Measurements from ENCODE around the gene JAKMIP1. TPM values are rescaled to one million over a fixed set of nuclear protein-coding genes. Genes with fewer than 3 reads are reported as not detected.

The JAKMIP1 gene
- total and polyA plus RNA-seq, 4 donors, result 0.08 to 0.46 (median 0.22) TPM

DNA sequence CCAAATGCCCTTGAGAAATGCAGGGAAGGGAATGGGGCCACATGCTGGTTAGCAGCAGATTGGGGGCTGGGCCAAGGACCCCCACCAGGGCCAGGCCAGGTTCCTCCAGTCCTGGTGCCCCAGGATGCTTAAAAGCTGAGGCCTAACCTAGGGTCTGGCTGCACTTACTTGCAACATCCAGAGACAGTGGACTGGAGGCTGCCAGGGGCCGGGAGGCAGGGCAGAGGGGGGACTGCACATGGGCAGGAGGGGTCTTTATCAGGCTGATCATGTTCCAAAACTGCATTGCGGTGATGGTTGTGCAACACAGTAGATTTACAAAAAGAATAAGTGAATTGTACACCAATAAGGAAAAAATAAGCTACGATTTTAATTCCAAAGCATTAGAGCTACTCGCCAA lies 145.3 kb downstream of the JAKMIP1 start:
- no peak for ATAC-seq (ENCODE audit: insufficient read depth, low FRiP score)
- TF ChIP-seq, protein P1, sequence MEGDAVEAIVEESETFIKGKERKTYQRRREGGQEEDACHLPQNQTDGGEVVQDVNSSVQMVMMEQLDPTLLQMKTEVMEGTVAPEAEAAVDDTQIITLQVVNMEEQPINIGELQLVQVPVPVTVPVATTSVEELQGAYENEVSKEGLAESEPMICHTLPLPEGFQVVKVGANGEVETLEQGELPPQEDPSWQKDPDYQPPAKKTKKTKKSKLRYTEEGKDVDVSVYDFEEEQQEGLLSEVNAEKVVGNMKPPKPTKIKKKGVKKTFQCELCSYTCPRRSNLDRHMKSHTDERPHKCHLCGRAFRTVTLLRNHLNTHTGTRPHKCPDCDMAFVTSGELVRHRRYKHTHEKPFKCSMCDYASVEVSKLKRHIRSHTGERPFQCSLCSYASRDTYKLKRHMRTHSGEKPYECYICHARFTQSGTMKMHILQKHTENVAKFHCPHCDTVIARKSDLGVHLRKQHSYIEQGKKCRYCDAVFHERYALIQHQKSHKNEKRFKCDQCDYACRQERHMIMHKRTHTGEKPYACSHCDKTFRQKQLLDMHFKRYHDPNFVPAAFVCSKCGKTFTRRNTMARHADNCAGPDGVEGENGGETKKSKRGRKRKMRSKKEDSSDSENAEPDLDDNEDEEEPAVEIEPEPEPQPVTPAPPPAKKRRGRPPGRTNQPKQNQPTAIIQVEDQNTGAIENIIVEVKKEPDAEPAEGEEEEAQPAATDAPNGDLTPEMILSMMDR (IDR thresholded peaks at IDR 0.05; ENCODE audit: control extremely low read depth, extremely low read depth), result no peak
- no peak overlapping the region for H3K4me3 ChIP-seq
- no peaks in the 10 kb centered on the region for H3K4me1 ChIP-seq (ENCODE audit: control insufficient read depth in 5 of 5, insufficient read depth in 5 of 5, low read length in 5 of 5)
- no peak overlapping the region for H3K9ac ChIP-seq (ENCODE audit: insufficient read depth in 1 of 2, low read length in 2 of 2)
- 90 to 94% methylated on average over 4 of the region's 4 CpGs for WGBS, 2 donors
- H3K27me3 ChIP-seq (ENCODE audit: control insufficient read depth in 3 of 3, insufficient read depth in 3 of 3, low read length in 2 of 3), result peaks cover 0 to 4% (median 0%) of the 10 kb centered on the region in 3 donors
- no peak for DNase-seq
- peaks cover 0 to 27% (median 4%) of the 10 kb centered on the region in 4 donors for H3K9me3 ChIP-seq (ENCODE audit: control insufficient read depth in 4 of 4, insufficient read depth in 3 of 4, low read length in 3 of 4)
- no peaks in the 10 kb centered on the region for H3K36me3 ChIP-seq (ENCODE audit: control insufficient read depth in 4 of 4, insufficient read depth in 4 of 4, low read length in 4 of 4)
- no peak overlapping the region for H3K27ac ChIP-seq (ENCODE audit: low read depth in 1 of 2, low read length in 1 of 2)

DNA sequence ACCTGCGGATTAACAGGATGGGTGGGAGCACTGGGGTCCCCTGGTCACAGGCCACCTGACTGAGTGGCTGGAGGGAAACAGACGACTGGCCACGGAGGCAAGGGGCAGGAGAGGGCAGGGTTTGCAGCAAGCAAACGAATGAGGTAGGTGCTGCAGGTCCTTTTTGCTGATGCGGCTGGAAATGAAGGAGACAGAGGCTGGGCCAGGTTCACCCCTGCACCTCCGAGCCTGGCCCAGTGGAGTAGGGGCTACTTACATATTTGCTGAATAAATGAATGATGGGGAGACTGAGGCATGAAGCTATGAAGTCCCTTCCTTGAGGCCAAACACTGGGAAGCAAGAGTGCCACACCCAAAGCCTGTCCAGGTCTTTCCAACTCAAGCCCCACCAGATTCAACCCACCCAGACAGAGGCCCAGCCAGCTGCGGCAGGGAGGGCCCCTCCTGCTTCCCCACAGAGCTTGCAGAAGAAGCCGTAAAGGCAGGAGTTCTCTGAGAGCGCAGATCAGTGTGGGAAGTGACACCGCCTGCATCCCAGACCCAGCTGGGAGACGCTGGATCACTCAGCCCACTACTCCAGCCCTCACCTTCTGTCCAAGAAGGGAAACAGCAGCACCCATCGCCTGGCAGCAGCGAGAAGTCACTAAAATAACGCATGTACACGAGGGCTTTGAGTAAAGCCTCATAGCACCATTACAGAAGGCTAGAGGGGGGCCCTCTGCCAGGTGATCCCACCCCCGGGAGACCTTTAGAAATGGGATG lies 146.0 kb downstream of the JAKMIP1 start:
- DNase-seq (no peak), ATAC-seq (ENCODE audit: insufficient read depth, low FRiP score) (no peak)
- no peaks in the 10 kb centered on the region for H3K36me3 ChIP-seq (ENCODE audit: control insufficient read depth in 4 of 4, insufficient read depth in 4 of 4, low read length in 4 of 4)
- WGBS, 2 donors, result 75 to 80% methylated on average over 16 of the region's 16 CpGs
- no peak overlapping the region for H3K9ac ChIP-seq (ENCODE audit: insufficient read depth in 1 of 2, low read length in 2 of 2)
- H3K27ac ChIP-seq (ENCODE audit: low read depth in 1 of 2, low read length in 1 of 2), result no peak overlapping the region
- peaks cover 0 to 22% (median 2%) of the 10 kb centered on the region in 4 donors for H3K9me3 ChIP-seq (ENCODE audit: control insufficient read depth in 4 of 4, insufficient read depth in 3 of 4, low read length in 3 of 4)
- H3K27me3 ChIP-seq (ENCODE audit: control insufficient read depth in 3 of 3, insufficient read depth in 3 of 3, low read length in 2 of 3), result peaks cover 0 to 4% (median 0%) of the 10 kb centered on the region in 3 donors
- TF ChIP-seq, protein P1 (IDR thresholded peaks at IDR 0.05; ENCODE audit: control extremely low read depth, extremely low read depth), result no peak
- no peak overlapping the region for H3K4me3 ChIP-seq
- no peaks in the 10 kb centered on the region for H3K4me1 ChIP-seq (ENCODE audit: control insufficient read depth in 5 of 5, insufficient read depth in 5 of 5, low read length in 5 of 5)

DNA sequence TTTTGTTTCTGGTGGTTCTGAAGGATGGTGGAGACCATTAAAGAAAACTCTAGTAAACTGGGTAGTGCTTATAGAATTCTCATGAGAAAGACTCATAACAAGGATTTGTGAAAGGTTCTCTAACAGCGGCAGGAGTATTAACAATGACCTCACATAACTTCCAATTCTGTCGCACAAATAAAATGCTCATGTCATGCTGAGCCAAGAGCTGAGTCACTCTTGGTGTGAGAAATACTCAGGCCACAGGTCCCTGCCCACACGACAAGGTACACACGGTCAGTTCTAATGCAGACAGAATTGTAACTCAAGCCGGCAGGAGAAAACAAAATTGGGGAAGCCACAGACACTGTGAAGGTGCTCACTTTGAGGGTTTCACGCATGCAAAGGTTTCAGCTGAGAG lies 147.7 kb downstream of the JAKMIP1 start:
- Histone ChIP-seq H3K27me3 (ENCODE audit: control insufficient read depth in 3 of 3, insufficient read depth in 3 of 3, low read length in 2 of 3) (peaks cover 0 to 4% (median 0%) of the 10 kb centered on the region in 3 donors), H3K36me3 (ENCODE audit: control insufficient read depth in 4 of 4, insufficient read depth in 4 of 4, low read length in 4 of 4) (no peaks in the 10 kb centered on the region), H3K27ac (ENCODE audit: low read depth in 1 of 2, low read length in 1 of 2) (no peak overlapping the region), H3K4me3 (no peak overlapping the region), H3K9ac (ENCODE audit: insufficient read depth in 1 of 2, low read length in 2 of 2) (no peak overlapping the region), H3K4me1 (ENCODE audit: control insufficient read depth in 5 of 5, insufficient read depth in 5 of 5, low read length in 5 of 5) (no peaks in the 10 kb centered on the region), H3K9me3 (ENCODE audit: control insufficient read depth in 4 of 4, insufficient read depth in 3 of 4, low read length in 3 of 4) (peaks cover 0 to 11% (median 0%) of the 10 kb centered on the region in 4 donors)
- TF ChIP-seq, protein P1 (IDR thresholded peaks at IDR 0.05; ENCODE audit: control extremely low read depth, extremely low read depth), result no peak
- no peak for DNase-seq
- WGBS, 2 donors, result 71 to 86% methylated on average over 6 of the region's 6 CpGs
- ATAC-seq (ENCODE audit: insufficient read depth, low FRiP score), result no peak
